Activated naive CD4-positive, alpha-beta T cell treated with anti-CD3 and anti-CD28 coated beads, Interleukin-2, amount 10 ng/mL, durations not matched to agents 7 days and 5 days (primary cell): ENCODE data around the gene PRX.
A peak's percentile ranks its signal among the peaks of the same experiment; 100 is the strongest.

ENCODE experiments used
- CTCF ChIA-PET: fragments of 350-600 bp; sonication (Branson Sonifier 250); formaldehyde crosslinking; loops from one replicate; lab custom pipeline; 2021; ENCODE audit warnings: antibody characterized with exemption; lab: Charles Lee
- DNase-seq: peaks from one replicate; pipeline ENCODE4 v3.0.0-alpha.2; 2020
- H3K27ac Mint-ChIP-seq: one replicate; pipeline ENCODE4 v1.8.0; 2021; ENCODE audit warnings: mild to moderate bottlenecking, moderate library complexity, mixed read lengths
- H3K27me3 Mint-ChIP-seq: one replicate; pipeline ENCODE4 v1.8.0; 2021; ENCODE audit warnings: mild to moderate bottlenecking, mixed read lengths
- H3K36me3 Mint-ChIP-seq: one replicate; pipeline ENCODE4 v1.8.0; 2021; ENCODE audit warnings: mixed read lengths
- H3K4me1 Mint-ChIP-seq: one replicate; pipeline ENCODE4 v1.8.0; 2021; ENCODE audit warnings: mixed read lengths
- H3K4me3 Mint-ChIP-seq: one replicate; pipeline ENCODE4 v1.8.0; 2021; ENCODE audit warnings: mild to moderate bottlenecking, moderate library complexity, mixed read lengths
- H3K9me3 Mint-ChIP-seq: one replicate; pipeline ENCODE4 v1.8.0; 2021; ENCODE audit warnings: mixed read lengths

The PRX gene

DNA sequence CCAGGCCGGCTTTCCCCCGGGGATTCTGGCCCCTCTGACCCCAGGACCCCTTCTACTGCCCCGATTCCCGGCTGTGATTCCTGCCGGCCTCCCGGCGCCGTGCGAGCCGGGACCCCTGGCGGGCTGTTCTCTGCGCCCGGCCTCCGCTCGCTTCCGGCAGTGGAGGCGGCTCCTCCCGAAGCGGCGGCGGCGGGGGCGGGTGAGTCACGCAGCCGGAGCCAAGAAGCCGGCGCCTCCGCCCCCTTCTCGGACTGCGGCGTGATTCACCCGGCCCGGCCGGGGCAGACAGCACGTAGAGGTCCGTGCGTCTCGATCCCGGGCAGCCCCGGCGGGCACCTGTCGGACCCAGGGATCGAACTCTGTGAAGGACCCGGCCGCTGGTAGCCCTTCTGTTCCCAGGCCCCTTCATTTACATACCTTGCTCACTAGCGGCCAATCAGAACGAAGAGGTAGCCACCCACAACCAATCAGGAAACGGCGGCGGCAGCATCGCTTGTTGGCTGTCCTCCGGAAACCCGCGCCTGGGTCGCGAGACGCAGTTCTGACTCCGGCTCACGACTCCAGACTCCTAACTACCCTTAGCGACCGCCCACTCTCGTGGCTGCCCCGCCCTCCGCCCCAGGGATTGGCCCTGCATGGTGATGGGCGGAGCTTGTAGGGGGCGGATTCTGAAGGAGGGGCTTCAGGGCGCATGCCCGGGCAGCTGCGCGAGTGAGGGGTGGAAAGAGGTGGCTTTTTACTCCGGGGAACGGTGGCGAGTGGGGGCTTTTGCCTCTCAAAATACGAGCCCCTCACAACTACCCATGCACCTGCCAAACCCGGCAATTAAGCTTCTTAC is 12.5 kb upstream of the PRX start, which contains the start of gene SERTAD1:
Gene SERTAD1 (minus strand): TSS at position 543 of the 838 bp plus-strand sequence. CDS start 2,446 bp downstream, outside the sequence.
- Mint-ChIP-seq H3K27ac (peak within 1 kb of the TSS; percentile 90), H3K9me3 (no peaks in the 10 kb centered on the region), H3K27me3 (peaks cover 14% of the 10 kb centered on the region), H3K4me3 (peak within 1 kb of the TSS; percentile 80), H3K36me3 (peaks cover 15% of the 10 kb centered on the region), H3K4me1 (peaks cover 40% of the 10 kb centered on the region)
- CTCF ChIA-PET = interaction anchor here (0.7 to 1.2 kb wide), 3 partner anchors 16 to 120 kb away, joined by 3 read pairs; no protein-coding TSS in a partner anchor
- DNase-seq = peak; percentile 100

DNA sequence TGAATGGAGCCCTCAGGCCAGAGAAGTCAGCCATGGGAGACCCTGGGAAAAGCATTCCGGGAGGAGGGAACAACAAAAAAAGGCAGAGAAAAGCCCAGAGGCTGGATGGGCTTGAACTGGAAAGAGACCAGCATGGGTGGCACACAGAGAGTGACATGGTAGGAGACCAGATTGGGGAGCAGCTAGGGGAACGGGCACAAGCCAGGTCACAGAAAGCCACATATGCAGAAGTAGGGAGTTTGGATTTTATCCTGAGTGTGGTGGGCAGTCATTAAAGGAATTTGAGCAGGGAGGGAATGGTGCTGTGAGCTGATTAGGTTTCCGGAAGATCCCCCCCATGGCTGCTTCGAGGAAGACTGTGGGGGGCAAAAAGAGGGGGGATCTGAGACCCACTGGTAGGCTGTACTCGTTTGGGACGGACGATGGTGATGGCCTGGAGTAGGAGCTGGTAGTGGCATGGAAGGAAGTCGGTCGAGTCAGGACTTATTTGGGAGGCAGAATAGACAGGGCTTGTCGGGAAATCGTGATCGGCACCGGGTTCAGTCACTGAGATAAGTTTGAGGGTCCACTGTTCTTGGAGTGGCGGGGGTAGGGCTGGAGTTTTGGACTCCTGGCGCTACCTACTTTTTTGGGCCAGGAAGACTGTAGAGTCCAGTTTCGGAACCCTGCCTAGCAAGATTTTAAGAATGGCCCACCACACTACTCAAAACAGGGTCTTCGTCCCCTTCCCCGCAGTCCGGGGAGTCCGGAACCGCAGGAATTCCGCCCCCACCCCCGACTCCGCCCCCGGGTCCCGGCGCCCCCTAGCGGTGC is 11.7 kb upstream of the PRX start:
- H3K9me3 Mint-ChIP-seq = no peaks in the 10 kb centered on the region
- peaks cover 43% of the 10 kb centered on the region for H3K4me1 Mint-ChIP-seq
- H3K36me3 Mint-ChIP-seq = peaks cover 15% of the 10 kb centered on the region
- peak overlapping the region; percentile 90 for H3K27ac Mint-ChIP-seq
- H3K27me3 Mint-ChIP-seq = peaks cover 14% of the 10 kb centered on the region
- DNase-seq = peak; percentile 35
- CTCF ChIA-PET = interaction anchor here (0.6 kb wide), 1 partner anchor 119 kb away, joined by 3 read pairs; no protein-coding TSS in a partner anchor
- peak overlapping the region; percentile 80 for H3K4me3 Mint-ChIP-seq

DNA sequence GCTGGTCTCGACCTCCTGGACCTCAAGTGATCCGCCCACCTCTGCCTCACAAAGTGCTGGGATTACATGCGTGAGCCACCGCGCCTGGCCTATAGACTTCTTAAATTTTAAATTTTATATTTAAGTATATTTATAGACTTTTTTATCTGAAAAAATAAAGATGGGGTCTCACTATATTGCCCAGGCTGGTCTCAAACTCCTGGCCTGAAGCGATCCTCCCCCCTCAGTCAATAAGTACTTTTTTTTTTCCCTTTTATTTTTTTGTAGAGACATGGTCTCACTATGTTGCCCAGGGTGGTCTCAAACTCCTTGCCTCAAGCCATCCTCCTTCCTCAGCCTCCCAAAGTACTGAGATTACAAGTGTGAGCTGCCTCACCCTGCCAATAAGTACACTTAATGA is 10.8 kb upstream of the PRX start:
- H3K4me3 Mint-ChIP-seq = peak overlapping the region; percentile 80
- peaks cover 16% of the 10 kb centered on the region for H3K36me3 Mint-ChIP-seq
- DNase-seq = no peak
- H3K4me1 Mint-ChIP-seq = peaks cover 44% of the 10 kb centered on the region
- H3K9me3 Mint-ChIP-seq = no peaks in the 10 kb centered on the region
- H3K27ac Mint-ChIP-seq = no peak overlapping the region
- peaks cover 14% of the 10 kb centered on the region for H3K27me3 Mint-ChIP-seq
- CTCF ChIA-PET = interaction anchor here (0.6 kb wide), 1 partner anchor 118 kb away, joined by 3 read pairs; no protein-coding TSS in a partner anchor

DNA sequence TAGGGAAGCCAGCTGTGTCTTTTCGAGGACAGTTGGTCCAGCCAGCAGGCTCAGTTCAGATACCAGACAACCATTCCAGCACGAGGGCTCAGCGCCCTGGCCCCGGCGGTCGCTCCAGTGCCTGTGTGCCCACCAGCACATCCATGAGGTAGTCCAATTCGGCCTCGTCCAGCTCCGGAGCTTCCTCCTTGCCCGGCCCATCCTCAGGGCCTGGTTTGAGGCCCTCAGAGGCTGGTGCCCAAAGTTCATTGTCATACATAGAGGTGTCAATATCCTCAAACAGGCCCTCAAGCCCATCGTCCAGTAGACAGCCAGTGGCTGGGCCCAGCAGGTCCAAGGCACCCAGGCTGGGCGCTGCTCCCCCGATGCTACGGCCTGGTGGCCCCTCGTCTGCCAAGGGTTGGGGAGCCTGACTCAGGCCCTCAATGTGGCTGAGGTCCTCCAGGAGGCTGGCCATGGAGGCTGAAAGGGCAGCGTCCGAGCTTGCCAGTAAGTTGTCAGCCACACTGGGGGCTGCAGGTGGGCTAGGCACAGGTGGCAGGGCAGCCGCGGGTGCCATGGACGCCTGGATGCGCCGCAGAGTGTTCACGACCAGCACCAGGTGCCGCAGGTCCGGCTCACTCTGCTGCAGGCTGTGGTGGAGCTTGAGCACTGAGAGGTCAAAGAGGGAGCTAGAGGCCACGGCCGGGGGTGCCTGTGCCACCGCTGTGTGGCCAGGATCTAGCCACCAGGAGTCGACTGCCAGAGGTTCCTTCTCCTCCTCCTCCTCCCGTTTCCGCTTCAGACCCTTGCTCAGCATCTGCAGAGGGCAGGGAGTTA is 9.8 kb upstream of the PRX start:
- Mint-ChIP-seq H3K27me3 (peaks cover 15% of the 10 kb centered on the region), H3K36me3 (peaks cover 16% of the 10 kb centered on the region), H3K9me3 (no peaks in the 10 kb centered on the region), H3K27ac (peak overlapping the region; percentile 95), H3K4me3 (peak overlapping the region; percentile 81), H3K4me1 (peaks cover 49% of the 10 kb centered on the region)
- CTCF ChIA-PET = interaction anchor here (2.7 kb wide), 1 partner anchor 11 kb away, joined by 9 read pairs; no protein-coding TSS in a partner anchor
- DNase-seq = no peak

DNA sequence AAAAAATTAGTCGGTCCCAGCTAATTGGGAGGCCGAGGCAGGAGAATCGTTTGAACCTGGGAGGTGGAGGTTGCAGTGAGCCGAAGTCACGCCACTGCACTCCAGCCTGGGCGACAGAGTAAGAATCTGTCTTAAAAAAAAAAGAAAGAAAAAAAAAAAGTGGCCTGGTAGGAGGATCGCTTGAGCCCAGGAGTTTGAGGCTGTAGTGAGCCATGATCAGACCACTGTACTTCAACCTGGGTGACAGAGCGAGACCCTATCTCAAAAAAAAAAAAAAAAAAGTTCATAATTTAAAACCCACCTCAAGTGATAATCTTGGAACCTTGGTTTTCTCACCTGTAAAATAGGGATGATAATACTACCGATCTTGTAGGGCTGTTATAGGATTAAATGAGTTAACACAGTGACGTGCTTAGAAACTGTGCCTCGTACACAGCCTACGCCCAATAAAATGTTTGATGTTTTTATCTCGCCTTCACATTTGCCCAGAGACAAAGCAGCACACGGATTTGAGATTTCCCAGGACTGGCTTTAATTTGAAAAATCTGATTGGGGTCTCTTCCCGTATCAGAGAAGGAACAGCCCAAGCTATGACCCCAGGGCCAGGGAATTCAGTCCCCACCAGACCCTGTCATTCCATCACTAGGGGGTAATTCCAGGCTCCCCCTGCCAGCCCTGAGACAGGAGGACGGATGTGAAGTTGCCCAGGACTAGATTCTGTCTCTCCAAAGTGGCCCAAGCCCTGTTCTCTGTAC is 9.0 kb upstream of the PRX start:
- CTCF ChIA-PET = interaction anchor here (2.7 kb wide), 1 partner anchor 11 kb away, joined by 9 read pairs; no protein-coding TSS in a partner anchor
- Mint-ChIP-seq H3K9me3 (no peaks in the 10 kb centered on the region), H3K4me1 (peaks cover 55% of the 10 kb centered on the region), H3K27ac (peak overlapping the region; percentile 95), H3K36me3 (peaks cover 16% of the 10 kb centered on the region), H3K27me3 (peaks cover 12% of the 10 kb centered on the region), H3K4me3 (peak overlapping the region; percentile 81)
- no peak for DNase-seq

DNA sequence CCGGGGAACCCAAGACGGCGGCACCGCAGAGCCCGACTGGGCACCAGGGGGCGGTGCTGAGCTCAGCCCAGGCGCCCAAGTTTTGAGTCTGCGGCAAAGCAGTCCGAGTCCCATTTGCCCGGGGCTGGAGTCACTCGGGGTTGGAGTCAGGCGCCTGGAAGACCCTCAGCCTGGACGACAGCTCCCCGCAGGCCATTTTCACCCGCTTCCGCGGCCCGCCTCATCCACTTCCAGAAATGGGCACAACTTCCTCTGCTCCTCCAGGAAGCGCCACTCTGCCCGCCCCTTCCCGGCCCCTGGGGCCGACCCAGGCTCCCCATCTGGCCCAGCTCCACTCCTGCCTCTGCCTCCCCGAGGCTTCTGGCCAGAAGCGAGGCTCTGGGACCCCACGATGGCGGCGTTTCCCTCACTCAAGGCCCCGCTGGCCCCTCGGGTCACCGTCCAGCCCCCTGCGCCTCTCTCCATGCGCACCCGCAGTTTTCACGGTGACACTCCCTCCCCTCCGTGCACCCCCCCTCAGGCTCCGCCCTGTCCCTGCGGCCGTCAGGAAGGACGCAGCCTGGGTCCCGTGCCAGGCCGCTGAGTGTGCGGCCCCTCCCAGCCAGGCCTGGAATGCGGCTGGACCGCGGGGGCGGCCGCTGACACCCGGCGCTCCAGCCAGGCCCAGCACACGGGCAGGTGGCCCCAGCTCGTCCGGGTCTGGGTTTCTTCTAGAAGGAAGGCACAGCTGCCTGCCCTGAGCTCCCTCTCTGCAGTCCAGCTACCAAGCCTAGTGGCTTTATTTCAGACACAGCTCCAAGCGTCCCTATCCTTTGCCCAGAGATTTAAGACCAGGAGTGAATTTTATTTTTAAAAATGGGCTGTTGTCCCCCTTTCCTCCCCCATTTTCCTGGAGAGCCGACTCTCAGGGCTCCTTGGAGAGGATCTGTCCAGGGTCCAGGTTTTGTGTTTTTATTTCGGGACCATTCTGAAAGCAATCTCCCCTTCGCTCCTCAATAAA is 7.9 kb upstream of the PRX start:
- Mint-ChIP-seq H3K4me1 (peaks cover 59% of the 10 kb centered on the region), H3K27ac (peak overlapping the region; percentile 95), H3K36me3 (peaks cover 16% of the 10 kb centered on the region), H3K9me3 (no peaks in the 10 kb centered on the region), H3K27me3 (peaks cover 11% of the 10 kb centered on the region), H3K4me3 (peak overlapping the region; percentile 81)
- DNase-seq = peak; percentile 86
- CTCF ChIA-PET = interaction anchor here (0.7 to 2.7 kb wide), 12 partner anchors 9 to 214 kb away, joined by 3 to 15 read pairs (median 6); partner anchors contain the start of genes BLVRB and SERTAD3

DNA sequence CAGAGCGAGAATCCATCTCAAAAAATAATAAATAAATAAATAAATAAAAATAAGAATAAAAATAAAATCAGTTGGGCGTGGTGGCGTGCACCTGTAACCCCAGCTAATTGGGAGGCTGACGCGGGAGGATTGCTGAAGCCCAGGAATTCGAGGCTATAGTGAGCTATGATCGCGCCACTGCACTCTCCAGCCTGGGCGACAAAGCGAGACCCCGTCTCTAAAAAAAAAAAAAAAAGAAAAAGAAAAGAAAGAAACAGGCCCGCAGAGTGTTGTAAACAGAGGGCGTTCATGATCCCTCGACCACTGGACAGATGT is 7.2 kb upstream of the PRX start:
- no peaks in the 10 kb centered on the region for H3K9me3 Mint-ChIP-seq
- peaks cover 62% of the 10 kb centered on the region for H3K4me1 Mint-ChIP-seq
- peaks cover 16% of the 10 kb centered on the region for H3K36me3 Mint-ChIP-seq
- no peak for DNase-seq
- H3K27ac Mint-ChIP-seq = peak overlapping the region; percentile 95
- CTCF ChIA-PET = interaction anchor here (0.6 to 2.7 kb wide), 13 partner anchors 9 to 214 kb away, joined by 3 to 15 read pairs (median 4); partner anchors contain the start of genes BLVRB and SERTAD3
- peak overlapping the region; percentile 81 for H3K4me3 Mint-ChIP-seq
- peaks cover 6% of the 10 kb centered on the region for H3K27me3 Mint-ChIP-seq

DNA sequence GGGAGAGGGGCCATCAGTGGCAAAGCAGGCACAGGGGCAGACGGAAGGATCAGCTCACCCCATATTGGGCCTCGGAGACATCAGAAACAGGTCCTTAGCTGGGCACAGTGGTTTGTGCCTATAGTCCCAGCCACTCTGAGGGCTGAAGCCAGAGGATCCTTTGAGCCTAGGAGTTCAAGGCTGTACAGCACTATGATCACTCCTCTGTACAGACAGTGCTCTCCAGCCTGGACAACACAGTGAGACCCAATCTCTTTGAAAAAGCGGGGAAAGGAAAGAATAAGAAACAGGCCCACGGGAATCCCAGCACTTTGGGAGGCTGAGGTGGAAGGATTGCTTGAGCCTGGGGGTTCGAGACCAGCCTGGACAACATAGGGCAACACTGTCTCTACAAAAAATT is 6.6 kb upstream of the PRX start:
- Mint-ChIP-seq H3K4me1 (peaks cover 59% of the 10 kb centered on the region), H3K36me3 (peaks cover 14% of the 10 kb centered on the region), H3K27me3 (peaks cover 6% of the 10 kb centered on the region), H3K9me3 (no peaks in the 10 kb centered on the region), H3K27ac (peak overlapping the region; percentile 28), H3K4me3 (peak overlapping the region; percentile 65)
- CTCF ChIA-PET = interaction anchor here (0.6 to 2.7 kb wide), 7 partner anchors 8 to 183 kb away, joined by 3 to 15 read pairs (median 9); partner anchors contain the start of genes BLVRB and SERTAD3
- no peak for DNase-seq

DNA sequence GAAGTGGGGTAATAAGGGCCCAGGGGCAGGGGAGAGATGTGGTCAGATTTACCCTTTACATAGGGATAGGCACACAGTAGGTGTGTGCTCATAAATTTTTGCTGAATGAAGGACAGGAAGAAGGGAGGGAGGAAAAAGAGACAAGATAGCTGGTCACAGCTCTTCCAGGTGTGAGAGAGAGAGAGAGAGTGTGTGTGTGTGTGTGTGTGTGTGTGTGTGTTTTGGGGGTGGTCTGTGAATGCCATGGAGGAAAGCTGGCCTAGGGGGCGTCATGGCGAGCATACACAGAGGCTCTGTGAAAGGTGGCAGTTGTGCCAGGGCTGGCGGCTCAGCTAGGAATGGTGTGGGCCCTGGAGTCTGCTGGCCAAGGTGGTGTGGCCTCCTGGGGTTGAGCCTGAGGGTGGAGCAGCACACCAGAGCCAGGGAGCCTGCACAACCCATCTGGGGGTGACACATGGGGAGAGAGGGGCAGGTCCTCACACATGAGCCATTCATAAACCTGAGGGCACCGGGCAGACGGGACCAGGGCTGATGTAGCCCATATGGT is 6.0 kb upstream of the PRX start:
- Mint-ChIP-seq H3K27me3 (peaks cover 6% of the 10 kb centered on the region), H3K4me1 (peaks cover 53% of the 10 kb centered on the region), H3K27ac (no peak overlapping the region), H3K4me3 (no peak overlapping the region), H3K9me3 (no peaks in the 10 kb centered on the region), H3K36me3 (peaks cover 10% of the 10 kb centered on the region)
- DNase-seq = no peak
- CTCF ChIA-PET = interaction anchor here (0.8 to 2.6 kb wide), 3 partner anchors 11 to 184 kb away, joined by 3 to 15 read pairs (median 4); no protein-coding TSS in a partner anchor

DNA sequence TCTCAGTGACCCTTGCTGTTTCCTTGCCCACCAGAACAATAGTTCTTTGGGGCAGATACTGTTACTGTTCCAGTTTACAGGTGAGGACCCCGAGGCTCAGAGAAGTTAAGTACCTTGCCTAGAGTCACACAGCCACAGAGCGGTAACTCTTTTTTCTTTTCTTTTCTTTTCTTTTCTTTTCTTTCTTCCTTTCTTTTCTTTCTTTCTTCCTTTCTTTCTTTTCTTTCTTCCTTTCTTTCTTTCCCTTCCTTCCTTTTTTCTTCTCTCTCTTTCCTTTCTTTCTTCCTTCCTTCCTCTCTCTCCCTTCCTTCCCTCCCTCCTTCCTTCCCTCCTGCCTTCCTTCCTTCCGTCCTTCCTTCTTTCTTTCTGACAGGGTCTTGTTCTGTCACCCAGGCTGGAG is 4.9 kb upstream of the PRX start:
- H3K4me3 Mint-ChIP-seq = no peak overlapping the region
- peaks cover 47% of the 10 kb centered on the region for H3K4me1 Mint-ChIP-seq
- no peaks in the 10 kb centered on the region for H3K9me3 Mint-ChIP-seq
- H3K27me3 Mint-ChIP-seq = peaks cover 14% of the 10 kb centered on the region
- peaks cover 10% of the 10 kb centered on the region for H3K36me3 Mint-ChIP-seq
- no peak for DNase-seq
- H3K27ac Mint-ChIP-seq = no peak overlapping the region
- CTCF ChIA-PET = interaction anchor here (0.6 to 1.3 kb wide), 3 partner anchors 14 to 731 kb away, joined by 3 to 4 read pairs (median 3); no protein-coding TSS in a partner anchor

DNA sequence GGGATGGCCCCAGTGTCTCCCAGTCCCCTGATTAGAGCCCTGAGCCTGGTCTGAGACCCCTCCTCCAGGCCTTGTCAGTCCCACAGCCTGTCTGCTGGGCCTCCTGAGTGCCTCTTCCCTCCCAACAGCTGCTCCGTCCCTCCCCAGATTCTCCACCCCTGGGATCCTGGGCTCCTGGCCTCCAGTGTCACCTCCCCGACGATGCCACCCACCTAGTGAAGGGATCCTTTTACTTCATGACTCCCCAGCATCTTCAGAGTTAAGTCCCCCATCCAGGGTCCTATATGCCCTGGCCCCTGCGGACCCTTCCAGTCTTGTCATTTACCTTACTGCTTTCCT is 4.4 kb upstream of the PRX start:
- CTCF ChIA-PET = interaction anchor here (0.6 to 1.0 kb wide), 2 partner anchors 10 to 730 kb away, joined by 3 read pairs; no protein-coding TSS in a partner anchor
- H3K9me3 Mint-ChIP-seq = no peaks in the 10 kb centered on the region
- H3K27ac Mint-ChIP-seq = peak overlapping the region; percentile 11
- peaks cover 10% of the 10 kb centered on the region for H3K36me3 Mint-ChIP-seq
- peaks cover 15% of the 10 kb centered on the region for H3K27me3 Mint-ChIP-seq
- H3K4me1 Mint-ChIP-seq = peaks cover 46% of the 10 kb centered on the region
- DNase-seq = no peak
- H3K4me3 Mint-ChIP-seq = no peak overlapping the region
